Sigmoid colon (tissue), 7 donors: ENCODE results near the gene SLC1A2. TPM values are rescaled to one million over a fixed set of nuclear protein-coding genes. Genes with fewer than 3 reads are reported as not detected.

ENCODE experiments used
- DNase-seq: peaks from one replicate; pipeline ENCODE4 v3.0.0-alpha.2; 2019
- H3K27ac ChIP-seq, 4 donors: fragments of 200-600 bp; sonication (generic); one replicate each; pipeline ENCODE4 v1.5.1; 2016 to 2019; ENCODE audit warnings: mild to moderate bottlenecking in 1 of 4
- H3K27me3 ChIP-seq, 3 donors: fragments of 200-600 bp; sonication (generic); one replicate each; pipeline ENCODE4 v1.5.1; 2019; ENCODE audit warnings: mild to moderate bottlenecking in 1 of 3
- H3K36me3 ChIP-seq, 4 donors: fragments of 200-600 bp; sonication (generic); one replicate each; pipeline ENCODE4 v1.5.1; 2016 to 2019
- H3K4me1 ChIP-seq, 4 donors: fragments of 200-600 bp; sonication (generic); one replicate each; pipeline ENCODE4 v1.5.1; 2017 to 2019
- H3K4me3 ChIP-seq, 4 donors: fragments of 200-600 bp; sonication (generic); one replicate each; pipeline ENCODE4 v1.5.1; 2017 to 2019; ENCODE audit warnings: mild to moderate bottlenecking in 2 of 4, moderate library complexity in 1 of 4
- H3K9me3 ChIP-seq, 4 donors: fragments of 200-600 bp in 3 of 4; sonication (generic) in 3 of 4; one replicate each; pipeline versions ENCODE4 v1.5.1 to v1.6.1; 2013 to 2019
- CTCF ChIP-seq, 4 experiments: fragments of 450-650 bp in 3 of 4; fragments of 200-600 bp in 1 of 4; IDR thresholded peaks; one replicate each; pipeline ENCODE4 v1.5.1; 2016 to 2019; ENCODE audit warnings: antibody characterized with exemption in 4 of 4, mild to moderate bottlenecking in 3 of 4, moderate library complexity in 2 of 4
- EP300 ChIP-seq, 4 donors: sonication (generic); formaldehyde crosslinking; IDR thresholded peaks; one replicate each; pipeline ENCODE4 v1.6.1; 2017; ENCODE audit warnings: antibody characterized with exemption in 4 of 4
- POLR2A ChIP-seq, 2 donors: fragments of 450-650 bp; IDR thresholded peaks; one replicate each; pipeline ENCODE4 v1.6.1; 2016; ENCODE audit warnings: antibody characterized with exemption in 2 of 2, mild to moderate bottlenecking in 2 of 2, moderate library complexity in 2 of 2
- POLR2AphosphoS5 ChIP-seq, 4 donors: sonication (generic); formaldehyde crosslinking; IDR thresholded peaks; one replicate each; pipeline ENCODE4 v1.6.1; 2017; ENCODE audit warnings: antibody characterized with exemption in 4 of 4
- WGBS, 2 donors: extraction: QIAGEN DNeasy Blood & Tissue Kit; methylation state at CpG; one replicate each; pipeline ENCODE4 v1.1.7; 2013; 5-methylcytosine and 5-hydroxymethylcytosine counted together
- intact Hi-C: fragments of 100-400 bp; cut with DNase I; formaldehyde crosslinking; loops from one replicate; pipeline ENCODE4 v1.15.1; 2023
- polyA plus RNA-seq, 3 donors: library from polyadenylated mRNA; stranded (reverse); fragments of 200-250 nt; gene quantifications; one replicate each; pipeline ENCODE4 v1.2.3, GENCODE V29; 2013
- total RNA-seq, 4 donors: library from RNA; depleted of rRNA; stranded (reverse); fragments of >200 nt; gene quantifications; one replicate each; pipeline ENCODE4 v1.1.0, GENCODE V29; 2016
- donor health status: healthy with polysubstance abuse.
- donor health status: Bipolar disorder and iron deficiency.
- donor health status: healthy.

The SLC1A2 gene
- total and polyA plus RNA-seq, 7 donors = 0.14 to 2.2 (median 0.48) TPM; not detected in 1

- Histone ChIP-seq H3K36me3 (peaks cover 0 to 42% (median 19%) of the 10 kb centered on the region in 4 donors), H3K9me3 (no peaks in the 10 kb centered on the region), H3K27me3 (no peaks in the 10 kb centered on the region), H3K4me3 (no peak overlapping the region), H3K27ac (peak overlapping the region in 3 of 4 donors; percentile 7 to 60 (median 40)), H3K4me1 (peaks cover 0 to 53% (median 34%) of the 10 kb centered on the region in 4 donors)
- intact Hi-C loops = no loop called here
- TF ChIP-seq CTCF (IDR thresholded peaks at IDR 0.05) (no peak), POLR2A (IDR thresholded peaks at IDR 0.05) (no peak), POLR2AphosphoS5 (IDR thresholded peaks at IDR 0.05) (no peak), EP300 (IDR thresholded peaks at IDR 0.05) (no peak)
- no peak for DNase-seq
- 91 to 92% methylated on average over 1 of the region's 1 CpG for WGBS, 2 donors
Observed at GRCh38 chr11:35223991-35224390, 195.4 kb downstream of the SLC1A2 start.

GRCh38 chr11:35223371-35223796 lies 196.0 kb downstream of the SLC1A2 start:
- Histone ChIP-seq H3K4me1 (peaks cover 0 to 55% (median 40%) of the 10 kb centered on the region in 4 donors), H3K36me3 (peaks cover 0 to 41% (median 19%) of the 10 kb centered on the region in 4 donors), H3K9me3 (no peaks in the 10 kb centered on the region), H3K27me3 (no peaks in the 10 kb centered on the region), H3K27ac (peak overlapping the region in 3 of 4 donors; percentile 7 to 60 (median 40)), H3K4me3 (no peak overlapping the region)
- 73 to 85% methylated on average over 9 of the region's 9 CpGs for WGBS, 2 donors
- DNase-seq = peak; percentile 68
- TF ChIP-seq POLR2A (IDR thresholded peaks at IDR 0.05) (no peak), POLR2AphosphoS5 (IDR thresholded peaks at IDR 0.05) (peak in 1 of 4 donors; percentile 9)
- intact Hi-C loops = no loop called here

- Histone ChIP-seq H3K27ac (peak overlapping the region in 3 of 4 donors; percentile 23 to 49 (median 28)), H3K4me1 (peaks cover 0 to 50% (median 30%) of the 10 kb centered on the region in 4 donors), H3K4me3 (no peak overlapping the region), H3K36me3 (peaks cover 0 to 65% (median 10%) of the 10 kb centered on the region in 4 donors), H3K9me3 (no peaks in the 10 kb centered on the region), H3K27me3 (no peaks in the 10 kb centered on the region)
- 81 to 89% methylated on average over 1 of the region's 1 CpG for WGBS, 2 donors
- TF ChIP-seq POLR2AphosphoS5 (IDR thresholded peaks at IDR 0.05) (no peak), POLR2A (IDR thresholded peaks at IDR 0.05) (no peak), CTCF (IDR thresholded peaks at IDR 0.05) (no peak), EP300 (IDR thresholded peaks at IDR 0.05) (no peak)
- DNase-seq = no peak
- intact Hi-C loops = no loop called here
Observed at GRCh38 chr11:35218956-35219355, 200.4 kb downstream of the SLC1A2 start.

GRCh38 chr11:35216962-35217678 lies 202.2 kb downstream of the SLC1A2 start:
- intact Hi-C loops = no loop called here
- no peaks in the 10 kb centered on the region for H3K9me3 ChIP-seq
- peak overlapping the region in 1 of 4 donors; percentile 49 for H3K27ac ChIP-seq
- H3K27me3 ChIP-seq = no peaks in the 10 kb centered on the region
- no peak for TF ChIP-seq EP300 (IDR thresholded peaks at IDR 0.05)
- TF ChIP-seq POLR2A (IDR thresholded peaks at IDR 0.05) = no peak
- TF ChIP-seq CTCF (IDR thresholded peaks at IDR 0.05) = no peak
- no peak for TF ChIP-seq POLR2AphosphoS5 (IDR thresholded peaks at IDR 0.05)
- no peak for DNase-seq
- WGBS, 2 donors = 53 to 89% methylated on average over 3 of the region's 3 CpGs
- peaks cover 0 to 59% (median 5%) of the 10 kb centered on the region in 4 donors for H3K36me3 ChIP-seq
- H3K4me3 ChIP-seq = no peak overlapping the region
- peaks cover 0 to 32% (median 16%) of the 10 kb centered on the region in 4 donors for H3K4me1 ChIP-seq

GRCh38 chr11:35215945-35216344 lies 203.4 kb downstream of the SLC1A2 start:
- intact Hi-C loops = no loop called here
- H3K9me3 ChIP-seq = no peaks in the 10 kb centered on the region
- H3K4me3 ChIP-seq = no peak overlapping the region
- H3K4me1 ChIP-seq = peaks cover 0 to 21% (median 11%) of the 10 kb centered on the region in 4 donors
- DNase-seq = no peak
- H3K27ac ChIP-seq = no peak overlapping the region
- H3K36me3 ChIP-seq = peaks cover 0 to 51% (median 5%) of the 10 kb centered on the region in 4 donors
- TF ChIP-seq POLR2A (IDR thresholded peaks at IDR 0.05) (no peak), EP300 (IDR thresholded peaks at IDR 0.05) (no peak), POLR2AphosphoS5 (IDR thresholded peaks at IDR 0.05) (no peak), CTCF (IDR thresholded peaks at IDR 0.05) (no peak)
- no peaks in the 10 kb centered on the region for H3K27me3 ChIP-seq
